GM12872 (cell line): ENCODE measurements around the gene LRCH4.

ENCODE experiments used
- CTCF ChIP-seq: IDR thresholded peaks from 3 replicates; pipeline ENCODE4 v1.5.1; 2011; ENCODE audit warnings: low read depth, mild to moderate bottlenecking, low read length, moderate library complexity; ENCODE audit not compliant: insufficient read depth

The LRCH4 gene

GRCh38 chr7:100561491-100562194 lies 24.3 kb downstream of the LRCH4 start:
- no peak for TF ChIP-seq CTCF

- TF ChIP-seq CTCF = no peak
Observed at GRCh38 chr7:100559127-100559526, 26.8 kb downstream of the LRCH4 start.

DNA sequence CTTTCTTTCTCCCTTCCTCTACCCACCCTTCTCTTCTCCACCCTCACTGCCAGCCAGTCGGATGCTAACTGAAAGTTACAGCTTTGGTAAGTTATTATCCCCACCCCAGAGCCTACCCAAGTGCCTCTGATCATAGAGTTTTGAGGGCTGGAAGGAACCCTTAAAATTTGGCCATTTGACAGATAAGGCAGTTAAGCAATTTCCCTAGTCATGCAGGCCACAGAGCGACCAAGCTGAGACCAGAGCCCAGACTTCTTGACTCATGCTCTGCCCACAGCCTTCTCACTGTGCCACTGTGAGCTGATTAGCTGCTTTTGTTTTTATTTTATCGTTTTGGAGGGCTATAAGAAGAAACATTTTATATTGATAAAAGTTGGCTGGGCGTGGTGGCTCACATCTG lies 29.4 kb downstream of the LRCH4 start:
- TF ChIP-seq CTCF = no peak

- no peak for TF ChIP-seq CTCF
Observed at GRCh38 chr7:100555701-100556100, 30.2 kb downstream of the LRCH4 start.

DNA sequence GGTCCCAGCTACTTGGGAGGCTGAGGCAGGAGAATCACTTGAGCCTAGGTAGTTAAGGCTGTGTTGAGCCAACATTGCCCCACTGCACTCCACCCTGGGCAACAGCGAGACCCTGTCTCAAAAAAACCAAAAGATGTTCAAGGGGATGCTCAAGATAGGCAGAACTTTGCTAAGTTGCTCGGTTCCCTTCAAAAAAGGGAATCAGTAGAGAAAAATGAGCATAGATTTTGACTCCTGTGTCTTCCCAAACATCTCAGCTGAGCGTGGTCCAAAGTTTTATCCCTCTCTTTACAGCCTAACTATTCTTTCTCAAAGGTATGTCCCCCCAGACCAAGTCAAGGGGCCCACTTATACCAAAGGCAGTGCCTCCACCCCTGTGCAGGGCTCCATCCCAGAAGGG lies 32.9 kb downstream of the LRCH4 start:
- TF ChIP-seq CTCF = no peak

DNA sequence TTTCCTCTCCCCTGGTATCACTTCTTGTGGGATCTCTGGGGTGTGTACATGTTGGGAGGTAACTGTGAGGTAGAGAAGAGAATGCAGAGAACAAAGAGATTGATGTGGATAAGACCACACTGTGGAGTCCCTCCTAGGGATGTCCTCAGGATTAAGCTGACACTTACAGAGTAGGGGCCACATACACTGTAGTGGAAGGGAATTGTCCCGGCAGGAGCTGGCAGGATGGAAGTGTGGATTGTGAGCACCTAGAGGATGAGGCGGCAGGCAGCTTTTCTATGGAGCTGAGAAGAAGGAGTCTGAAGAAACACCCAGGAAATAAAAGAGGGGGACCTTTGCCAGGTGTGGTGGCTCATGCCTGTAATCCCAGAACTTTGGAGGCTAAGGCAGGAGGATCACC lies 33.4 kb downstream of the LRCH4 start:
- no peak for TF ChIP-seq CTCF

DNA sequence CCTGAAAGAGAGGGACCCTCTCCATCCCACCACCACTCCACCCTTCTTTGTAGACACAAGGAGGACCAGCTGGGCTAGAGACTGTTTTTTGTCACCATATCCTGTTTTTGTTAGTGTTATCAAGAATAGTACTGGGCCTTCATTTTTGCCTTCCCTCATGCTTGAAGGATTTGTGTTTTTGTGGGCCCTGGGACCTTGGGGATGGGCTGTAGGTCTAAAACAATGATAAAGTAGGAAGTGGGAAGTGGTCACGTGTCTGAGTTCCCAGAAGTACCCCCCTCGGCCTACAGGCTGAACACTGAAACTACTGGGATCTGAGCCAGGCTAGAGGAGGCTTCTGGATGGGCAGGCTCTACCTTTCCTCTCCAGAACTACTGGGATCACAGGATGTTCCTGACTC lies 38.1 kb downstream of the LRCH4 start:
- TF ChIP-seq CTCF = no peak
